Gastroesophageal sphincter (tissue), 4 donors: ENCODE results near the gene TOE1. TPM values are rescaled to one million over a fixed set of nuclear protein-coding genes. Genes with fewer than 3 reads are reported as not detected.

Experiments
- ATAC-seq: fragments of 150-250 bp; one replicate; pipeline ENCODE4 v1.9.1; 2016; ENCODE audit warnings: mild to moderate bottlenecking, moderate library complexity
- H3K27ac ChIP-seq, 4 donors: fragments of 200-600 bp; sonication (generic) in 3 of 4; 1 replicate in 3 of 4; 2 replicates in 1 of 4; pipeline ENCODE4 v1.5.1; 2016 to 2019
- H3K27me3 ChIP-seq: fragments of 200-600 bp; sonication (generic); one replicate; pipeline ENCODE4 v1.5.1; 2019
- H3K36me3 ChIP-seq, 2 donors: fragments of 200-600 bp; sonication (generic); one replicate each; pipeline ENCODE4 v1.5.1; 2019; ENCODE audit warnings: control low read depth in 1 of 2
- H3K4me1 ChIP-seq, 3 donors: fragments of 200-600 bp; sonication (generic); 1 replicate in 2 of 3; 2 replicates in 1 of 3; pipeline ENCODE4 v1.5.1; 2016 to 2019; ENCODE audit warnings: control low read depth in 2 of 3
- H3K4me3 ChIP-seq, 2 donors: fragments of 200-600 bp; sonication (generic); one replicate each; pipeline ENCODE4 v1.5.1; 2019; ENCODE audit warnings: mild to moderate bottlenecking in 1 of 2, moderate library complexity in 1 of 2
- H3K9me3 ChIP-seq, 3 donors: fragments of 200-600 bp; sonication (generic); one replicate each; pipeline ENCODE4 v1.5.1; 2017 to 2019; ENCODE audit warnings: control low read depth in 2 of 3
- EP300 ChIP-seq: sonication (generic); formaldehyde crosslinking; IDR thresholded peaks from one replicate; pipeline ENCODE4 v1.6.1; 2017; ENCODE audit warnings: antibody characterized with exemption, mild to moderate bottlenecking
- POLR2A ChIP-seq, 2 donors: fragments of 450-650 bp; IDR thresholded peaks; one replicate each; pipeline ENCODE4 v1.6.1; 2017; ENCODE audit warnings: antibody characterized with exemption in 2 of 2, mild to moderate bottlenecking in 2 of 2, moderate library complexity in 1 of 2
- POLR2AphosphoS5 ChIP-seq: sonication (generic); formaldehyde crosslinking; IDR thresholded peaks from one replicate; pipeline ENCODE4 v1.6.1; 2017; ENCODE audit warnings: antibody characterized with exemption
- WGBS, 2 donors: methylation state at CpG; one replicate each; pipeline ENCODE4 v1.1.5; 2018; ENCODE audit warnings: low coverage in 1 of 2; 5-methylcytosine and 5-hydroxymethylcytosine counted together
- total RNA-seq, 4 donors: library from RNA; depleted of rRNA; stranded (reverse); fragments of >200 nt; gene quantifications; one replicate each; pipeline ENCODE4 v1.1.0, GENCODE V29; 2016
- TF ChIP-seq, protein P1 (sequence below), 4 experiments: fragments of 200-600 bp in 2 of 4; fragments of 450-650 bp in 2 of 4; sonication (generic) in 1 of 4; IDR thresholded peaks; one replicate each; pipeline ENCODE4 v1.5.1; 2017 to 2019; ENCODE audit warnings: antibody characterized with exemption in 4 of 4, mild to moderate bottlenecking in 2 of 4, moderate library complexity in 2 of 4

The TOE1 gene
- total RNA-seq, 4 donors from 2014 or later: 7.0 to 9.9 (median 8.4) TPM

DNA sequence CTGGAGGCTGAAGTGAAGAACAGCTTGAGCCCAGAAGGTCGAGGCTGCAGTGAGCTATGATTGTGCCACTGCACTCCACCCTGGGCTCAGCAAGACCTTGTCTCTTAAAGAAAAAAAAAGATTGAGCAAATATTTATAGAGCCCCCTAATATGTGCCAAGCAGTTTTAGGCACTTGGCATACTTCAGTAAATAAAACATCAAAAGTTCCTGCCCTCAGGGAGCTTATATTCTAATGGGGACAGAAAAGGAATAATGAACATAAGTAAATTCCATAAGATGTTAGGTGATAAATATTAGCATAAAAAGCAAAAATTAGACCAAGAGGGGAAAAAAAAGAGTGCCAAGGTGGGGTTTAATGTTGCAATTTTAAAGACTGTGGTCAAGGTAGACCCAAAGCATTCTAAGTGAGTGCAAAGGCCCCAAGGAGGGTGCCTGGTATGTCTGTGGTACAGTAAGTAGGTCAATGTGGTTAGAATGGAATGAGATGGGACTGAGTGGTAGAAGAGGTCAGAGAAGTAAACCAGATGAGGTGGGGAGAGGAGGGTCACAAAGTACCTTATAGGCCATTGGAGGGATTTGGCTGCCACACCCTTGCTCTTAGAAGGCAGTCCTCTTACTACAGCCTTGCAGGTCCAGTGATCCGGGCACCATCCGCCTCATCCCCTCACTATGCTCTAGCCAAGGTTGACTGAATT is 2.2 kb upstream of the TOE1 start:
- no peaks in the 10 kb centered on the region for H3K9me3 ChIP-seq
- TF ChIP-seq POLR2AphosphoS5 (no peak), POLR2A (IDR thresholded peaks at IDR 0.05) (no peak), EP300 (no peak)
- TF ChIP-seq, protein P1, sequence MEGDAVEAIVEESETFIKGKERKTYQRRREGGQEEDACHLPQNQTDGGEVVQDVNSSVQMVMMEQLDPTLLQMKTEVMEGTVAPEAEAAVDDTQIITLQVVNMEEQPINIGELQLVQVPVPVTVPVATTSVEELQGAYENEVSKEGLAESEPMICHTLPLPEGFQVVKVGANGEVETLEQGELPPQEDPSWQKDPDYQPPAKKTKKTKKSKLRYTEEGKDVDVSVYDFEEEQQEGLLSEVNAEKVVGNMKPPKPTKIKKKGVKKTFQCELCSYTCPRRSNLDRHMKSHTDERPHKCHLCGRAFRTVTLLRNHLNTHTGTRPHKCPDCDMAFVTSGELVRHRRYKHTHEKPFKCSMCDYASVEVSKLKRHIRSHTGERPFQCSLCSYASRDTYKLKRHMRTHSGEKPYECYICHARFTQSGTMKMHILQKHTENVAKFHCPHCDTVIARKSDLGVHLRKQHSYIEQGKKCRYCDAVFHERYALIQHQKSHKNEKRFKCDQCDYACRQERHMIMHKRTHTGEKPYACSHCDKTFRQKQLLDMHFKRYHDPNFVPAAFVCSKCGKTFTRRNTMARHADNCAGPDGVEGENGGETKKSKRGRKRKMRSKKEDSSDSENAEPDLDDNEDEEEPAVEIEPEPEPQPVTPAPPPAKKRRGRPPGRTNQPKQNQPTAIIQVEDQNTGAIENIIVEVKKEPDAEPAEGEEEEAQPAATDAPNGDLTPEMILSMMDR (IDR thresholded peaks at IDR 0.05): no peak
- H3K27me3 ChIP-seq: no peaks in the 10 kb centered on the region
- no peak overlapping the region for H3K27ac ChIP-seq
- ATAC-seq: no peak
- H3K4me3 ChIP-seq: no peak overlapping the region
- WGBS, 2 donors: 97 to 98% methylated on average over 3 of the region's 3 CpGs
- H3K4me1 ChIP-seq: peaks cover 0 to 44% (median 9%) of the 10 kb centered on the region in 3 donors
- peaks cover 0 to 32% of the 10 kb centered on the region in 2 donors for H3K36me3 ChIP-seq

DNA sequence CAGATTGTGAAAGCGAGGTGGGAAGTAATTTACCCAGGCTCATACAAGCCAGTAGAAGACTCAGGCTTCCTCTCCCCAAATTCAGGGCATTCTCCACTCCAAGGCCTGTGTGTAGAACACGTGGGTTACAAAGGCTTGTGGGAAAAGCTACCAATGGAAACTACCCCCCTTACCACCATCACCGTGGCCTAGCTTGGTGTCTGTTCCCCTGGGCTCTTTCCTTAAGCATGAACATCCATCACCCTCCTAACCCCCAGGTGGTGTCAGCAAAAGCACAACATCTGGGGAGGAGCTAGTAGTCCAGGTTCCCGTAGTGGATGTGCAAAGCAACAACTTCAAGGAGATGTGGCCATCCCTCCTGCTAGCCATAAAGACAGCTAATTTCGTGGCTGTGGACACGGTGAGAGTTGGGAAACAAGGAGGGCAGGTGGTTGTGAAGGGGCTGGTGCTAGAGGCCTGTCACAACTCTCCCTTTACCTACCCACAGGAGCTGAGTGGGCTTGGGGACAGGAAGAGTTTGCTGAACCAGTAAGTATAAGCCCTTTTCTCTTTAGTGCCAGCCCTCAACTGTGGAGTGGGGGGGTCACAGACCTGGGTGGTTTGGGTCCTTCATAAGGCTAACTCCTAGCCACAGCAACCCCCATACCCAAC is 971 bp downstream of the TOE1 start:
- no peak for TF ChIP-seq EP300
- TF ChIP-seq, protein P1 (IDR thresholded peaks at IDR 0.05): no peak
- TF ChIP-seq POLR2AphosphoS5: no peak
- TF ChIP-seq POLR2A (IDR thresholded peaks at IDR 0.05): no peak
- Histone ChIP-seq H3K27me3 (no peaks in the 10 kb centered on the region), H3K4me1 (peaks cover 0 to 38% (median 9%) of the 10 kb centered on the region in 3 donors), H3K4me3 (peak overlapping the region; percentile 70 to 87), H3K36me3 (peaks cover 0 to 44% of the 10 kb centered on the region in 2 donors), H3K9me3 (no peaks in the 10 kb centered on the region), H3K27ac (peak overlapping the region; percentile 92 to 99 (median 98))
- no peak for ATAC-seq
- WGBS, 2 donors: 7 to 80% methylated on average over 2 to 4 of the region's 6 CpGs

DNA sequence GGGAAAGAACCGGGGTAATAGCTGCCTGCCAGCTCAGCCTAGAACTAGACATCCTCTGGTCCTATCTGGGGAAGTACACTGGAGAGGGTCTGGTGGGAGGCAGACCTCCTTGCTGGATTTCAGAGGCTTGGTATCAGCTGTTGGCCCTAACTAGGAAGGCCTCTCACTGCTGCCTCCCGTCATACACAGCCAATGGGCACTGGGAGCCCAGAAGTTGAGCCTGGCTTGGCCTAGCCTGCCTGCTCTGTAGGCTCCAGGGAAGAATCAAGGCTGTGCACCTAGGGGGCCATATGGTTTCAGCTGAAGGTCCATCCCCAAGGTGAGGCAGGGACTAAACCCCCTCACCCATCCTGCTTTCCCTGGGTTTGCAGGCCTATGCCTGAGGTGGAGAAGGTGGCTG is 4.5 kb downstream of the TOE1 start:
- peaks cover 0 to 52% of the 10 kb centered on the region in 2 donors for H3K36me3 ChIP-seq
- peaks cover 15 to 48% (median 27%) of the 10 kb centered on the region in 3 donors for H3K4me1 ChIP-seq
- no peaks in the 10 kb centered on the region for H3K9me3 ChIP-seq
- WGBS, 2 donors: 100% methylated on average over 1 of the region's 2 CpGs; no CpG with 5 or more reads in 1 of the 2 donors
- H3K4me3 ChIP-seq: no peak overlapping the region
- H3K27me3 ChIP-seq: no peaks in the 10 kb centered on the region
- TF ChIP-seq, protein P1 (IDR thresholded peaks at IDR 0.05): no peak
- no peak for TF ChIP-seq POLR2AphosphoS5
- TF ChIP-seq POLR2A (IDR thresholded peaks at IDR 0.05): no peak
- TF ChIP-seq EP300: no peak
- no peak overlapping the region for H3K27ac ChIP-seq
- no peak for ATAC-seq

DNA sequence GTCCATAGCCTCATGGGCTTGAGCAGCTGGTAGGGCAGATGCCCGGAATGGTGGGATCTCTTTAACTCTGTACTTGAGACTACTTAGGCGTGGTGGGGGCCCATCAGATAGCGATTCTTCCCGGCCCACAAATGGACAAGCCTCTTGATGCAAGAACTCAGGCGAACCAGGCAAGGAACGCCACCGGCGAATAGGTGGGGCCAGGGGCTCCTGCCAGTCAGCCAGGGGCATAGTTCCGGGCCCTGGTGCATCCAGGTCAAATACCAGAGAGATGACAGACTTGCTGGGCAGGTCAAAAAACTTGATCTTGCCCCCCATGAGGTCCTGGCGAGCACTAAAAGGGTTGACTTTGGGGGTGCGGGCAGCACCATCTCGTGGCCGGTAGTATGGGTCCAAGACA is 5.0 kb downstream of the TOE1 start:
- H3K27ac ChIP-seq: no peak overlapping the region
- ATAC-seq: no peak
- no peaks in the 10 kb centered on the region for H3K9me3 ChIP-seq
- no peak for TF ChIP-seq POLR2A (IDR thresholded peaks at IDR 0.05)
- no peak for TF ChIP-seq POLR2AphosphoS5
- TF ChIP-seq EP300: no peak
- TF ChIP-seq, protein P1 (IDR thresholded peaks at IDR 0.05): no peak
- no peak overlapping the region for H3K4me3 ChIP-seq
- WGBS, 2 donors: 96% methylated on average over 4 of the region's 13 CpGs; no CpG with 5 or more reads in 1 of the 2 donors
- H3K27me3 ChIP-seq: no peaks in the 10 kb centered on the region
- peaks cover 0 to 52% of the 10 kb centered on the region in 2 donors for H3K36me3 ChIP-seq
- H3K4me1 ChIP-seq: peaks cover 15 to 53% (median 27%) of the 10 kb centered on the region in 3 donors
